ENCODE data around the gene ETHE1.

ETHE1 gene

DNA sequence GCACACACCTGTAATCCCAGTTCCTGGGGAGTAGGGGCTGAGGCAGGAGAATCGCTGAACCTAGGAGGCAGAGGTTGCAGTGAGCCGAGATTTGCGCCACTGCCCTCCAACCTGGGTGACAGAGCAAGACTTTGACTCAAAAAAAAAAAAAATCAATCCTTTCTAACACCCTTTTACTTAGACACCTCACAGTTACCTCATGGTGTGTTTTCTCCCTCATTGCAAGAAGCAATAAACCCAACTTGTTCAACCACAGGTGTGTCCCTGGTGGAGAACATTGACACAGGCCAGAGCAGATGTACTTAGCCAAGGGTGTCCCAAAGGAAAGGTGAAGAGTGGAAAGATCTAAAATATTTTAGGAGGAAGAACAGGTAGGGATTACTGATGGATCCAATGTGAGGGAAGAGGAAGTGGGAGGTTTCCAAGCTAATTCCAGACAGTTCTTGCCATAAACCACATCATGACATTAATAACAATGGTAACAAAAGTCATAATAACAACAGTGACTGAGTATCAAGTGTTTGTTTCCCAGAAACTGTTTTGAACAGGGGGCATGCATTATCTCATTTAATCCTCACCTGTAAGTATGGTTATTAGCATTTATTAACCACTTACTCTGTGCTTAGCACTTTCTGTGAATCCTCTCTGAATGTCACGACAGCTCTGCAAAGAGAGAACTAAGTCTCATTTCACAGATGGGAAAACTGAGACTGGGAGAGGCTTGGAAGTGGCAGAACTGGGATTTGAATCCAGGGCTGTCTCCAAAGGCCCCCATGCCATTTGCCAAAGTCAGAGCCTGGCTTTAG is 58.4 kb downstream of the ETHE1 start:
- no peak overlapping the region for H3K4me3 ChIP-seq (ENCODE audit: low read depth, low read length)

DNA sequence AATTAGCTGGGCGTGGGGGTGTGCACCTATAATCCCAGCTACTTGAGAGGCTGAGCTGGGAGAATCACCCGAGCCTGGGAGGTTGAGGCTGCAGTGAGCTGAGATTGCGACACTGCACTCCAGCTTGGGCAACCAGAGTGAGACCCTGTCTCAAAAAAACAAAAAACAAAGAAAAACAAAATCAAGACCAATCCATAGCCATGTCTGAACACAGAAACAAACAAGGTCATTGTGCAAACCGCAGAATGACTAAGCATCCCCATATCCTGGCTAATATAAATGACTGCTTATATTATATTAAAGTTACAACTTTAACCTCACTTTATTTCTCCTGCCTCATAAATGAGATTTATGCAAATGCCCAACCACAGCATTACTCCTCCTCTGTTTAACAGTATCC is 59.3 kb downstream of the ETHE1 start:
- H3K4me3 ChIP-seq (ENCODE audit: low read depth, low read length) = no peak overlapping the region

DNA sequence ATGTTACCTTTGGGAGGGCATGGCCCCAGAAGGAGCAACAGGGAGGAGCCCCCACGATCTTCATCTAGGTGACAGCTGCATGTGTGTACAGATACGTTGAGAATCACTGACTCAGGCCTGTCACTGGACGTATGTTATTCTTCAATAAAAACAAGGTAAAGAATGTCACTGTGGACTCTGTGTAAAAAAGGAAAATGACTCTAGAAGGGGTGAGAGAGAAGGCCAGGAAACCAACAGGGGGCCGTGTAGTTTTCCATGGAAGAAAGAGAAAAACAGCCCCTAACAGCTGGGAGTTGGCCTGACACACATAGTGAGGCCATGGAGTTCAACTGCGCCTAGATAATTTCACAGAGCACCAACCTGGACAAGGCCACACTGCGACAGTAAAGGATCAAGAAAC is 59.7 kb downstream of the ETHE1 start:
- H3K4me3 ChIP-seq (ENCODE audit: low read depth, low read length) = no peak overlapping the region

DNA sequence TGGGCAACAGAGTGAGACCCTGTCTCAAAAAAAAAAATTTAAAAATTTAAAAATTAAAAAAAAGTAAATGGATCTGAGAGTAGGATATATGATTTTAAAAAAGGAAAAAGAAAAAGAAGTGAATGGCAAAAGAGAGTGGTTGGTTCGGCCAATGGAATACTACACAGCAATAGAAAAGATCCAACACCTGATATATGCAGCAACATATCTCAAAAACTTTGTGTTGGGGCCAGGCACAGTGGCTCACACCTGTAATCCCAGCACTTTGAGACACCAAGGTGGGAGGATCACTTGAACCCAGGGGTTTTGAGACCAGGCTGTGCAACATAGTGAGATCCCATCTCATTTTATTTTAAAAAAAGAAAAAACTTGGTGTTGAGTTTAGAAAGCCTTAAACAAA is 60.2 kb downstream of the ETHE1 start:
- H3K4me3 ChIP-seq (ENCODE audit: low read depth, low read length) = no peak overlapping the region

DNA sequence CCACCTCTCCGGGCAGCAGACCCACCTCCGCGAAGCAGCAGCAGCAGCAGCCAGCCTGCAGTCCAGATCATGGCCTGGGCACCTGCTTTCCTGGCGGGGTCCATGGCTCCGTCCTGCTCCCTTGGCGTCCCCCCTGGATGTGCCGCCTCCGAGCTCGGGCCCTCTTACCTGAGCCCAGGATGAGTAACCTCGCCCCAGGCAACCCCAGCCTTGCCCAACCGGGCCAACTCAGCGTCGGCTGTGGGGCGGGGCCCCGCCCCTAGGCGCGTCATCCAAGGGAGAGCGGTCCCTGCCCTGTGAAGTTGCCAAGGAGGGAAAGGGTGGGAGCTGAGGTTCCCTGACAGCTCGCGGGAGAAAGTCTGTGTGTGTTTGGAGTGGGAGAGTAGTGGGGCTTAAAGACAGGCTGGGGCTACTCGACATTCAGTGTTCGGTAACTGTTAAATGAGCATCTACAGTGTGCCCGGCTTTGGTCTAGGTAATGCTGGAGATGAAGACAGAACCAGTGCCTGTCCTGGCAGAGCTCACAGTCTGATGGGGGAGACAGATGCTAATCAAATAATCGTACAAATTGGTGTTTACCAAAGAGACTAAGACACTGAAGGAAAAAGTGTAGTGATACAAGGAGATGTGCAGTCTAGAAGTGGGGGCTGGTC is 61.4 kb downstream of the ETHE1 start, which contains the start of gene LYPD3:
Gene LYPD3, minus strand, starts transcription at position 141 of the 653 bp plus-strand sequence. Its CDS starts 37 bp downstream, at position 104.
- peak within 1 kb of the TSS; percentile 67 for H3K4me3 ChIP-seq (ENCODE audit: low read depth, low read length)

DNA sequence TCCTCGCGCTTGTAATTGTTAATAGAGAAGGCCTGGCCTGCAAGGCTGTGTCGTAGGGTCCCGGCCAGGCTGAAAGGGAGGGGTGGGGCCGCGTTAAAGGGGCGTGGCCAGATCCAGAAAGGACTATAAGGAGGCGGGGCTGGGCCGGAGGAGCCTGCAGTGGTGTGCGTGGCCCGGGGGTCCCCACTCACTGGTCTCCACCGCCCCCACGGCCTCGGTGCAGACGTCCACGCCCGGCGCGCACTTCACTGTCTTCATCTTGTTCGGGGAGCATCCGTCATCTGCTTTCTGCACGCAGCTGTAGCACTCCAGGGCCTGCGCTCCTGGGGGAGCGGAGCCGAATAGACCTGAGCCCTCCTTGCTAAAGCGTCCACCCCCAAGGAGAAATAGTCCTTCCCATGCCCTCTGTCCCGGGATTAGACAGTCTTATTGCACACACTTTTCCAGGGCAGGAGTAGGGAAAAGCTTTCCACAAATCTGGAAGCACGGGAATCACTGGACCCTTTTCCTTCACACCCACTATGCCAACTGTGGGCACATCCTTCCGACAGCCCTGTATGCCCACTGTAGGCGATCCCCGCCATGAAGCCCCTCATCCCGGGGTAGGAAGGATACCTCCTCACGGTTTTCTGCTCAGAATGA is 62.7 kb downstream of the ETHE1 start:
- H3K4me3 ChIP-seq (ENCODE audit: low read depth, low read length) = peak overlapping the region; percentile 67

DNA sequence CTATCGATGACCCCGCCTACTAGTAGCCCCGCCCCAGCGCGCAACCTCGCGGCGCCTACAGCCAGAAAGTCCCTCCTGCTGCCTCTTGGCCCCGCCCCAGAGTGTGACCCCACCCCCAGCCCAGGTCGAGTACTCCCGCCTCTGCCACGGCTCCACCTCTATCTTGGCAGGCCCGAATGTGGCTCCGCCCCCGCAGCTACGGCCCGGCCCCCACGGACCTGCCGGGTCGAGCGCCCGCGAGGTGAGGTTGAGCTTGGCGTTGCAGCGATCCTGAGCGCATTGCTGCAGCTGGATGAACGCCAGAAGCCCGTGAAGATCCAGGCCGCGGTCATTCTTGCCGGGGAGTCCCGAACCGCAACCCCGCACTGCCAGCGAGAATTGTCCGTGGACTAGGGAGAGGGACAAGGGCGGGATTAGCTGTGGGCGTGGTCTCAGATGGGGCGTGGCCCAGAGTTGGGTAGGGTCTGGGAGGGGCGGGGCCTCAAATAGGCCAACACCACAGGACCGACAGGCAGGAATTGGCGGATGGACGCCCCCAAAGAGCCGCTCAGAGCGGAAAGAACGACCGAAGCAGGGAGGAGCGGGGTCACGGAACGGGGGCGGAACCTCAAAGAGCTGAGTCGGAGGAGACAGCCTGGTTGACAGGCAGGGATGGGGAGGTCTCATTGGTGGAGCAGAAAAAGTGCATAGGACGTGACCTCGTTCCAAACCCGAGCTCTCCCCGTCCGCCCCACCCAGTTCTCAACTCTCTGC is 63.4 kb downstream of the ETHE1 start:
- peak overlapping the region; percentile 67 for H3K4me3 ChIP-seq (ENCODE audit: low read depth, low read length)

DNA sequence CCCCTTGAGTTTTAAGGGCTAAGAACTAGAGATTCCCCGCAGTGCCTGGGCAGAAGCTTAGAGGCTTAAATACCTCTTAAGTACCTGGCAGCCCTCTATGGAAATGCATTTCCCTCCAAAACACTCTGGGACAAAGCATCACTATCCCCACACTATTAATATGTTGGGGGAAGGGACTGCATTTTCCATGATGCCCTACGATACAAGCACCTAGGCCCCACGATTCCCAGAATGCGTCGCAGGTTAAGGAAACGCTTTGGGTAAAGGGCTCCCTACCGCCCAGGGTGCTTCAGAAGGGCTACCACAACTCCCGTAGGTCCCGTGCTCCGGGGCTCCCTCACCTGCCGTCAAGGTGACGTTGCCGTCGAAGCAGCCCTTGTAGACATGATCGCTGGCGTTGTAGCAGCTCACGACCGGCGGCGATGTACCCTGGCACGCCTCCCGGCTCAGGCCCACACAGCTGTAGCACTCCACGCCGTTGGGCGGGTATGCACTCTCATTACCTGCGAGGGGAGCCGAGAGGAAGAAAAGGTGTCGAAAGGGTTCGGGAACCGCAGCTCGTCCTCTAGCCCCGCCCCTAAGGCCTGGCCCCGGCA is 64.1 kb downstream of the ETHE1 start:
- H3K4me3 ChIP-seq (ENCODE audit: low read depth, low read length) = peak overlapping the region; percentile 65

DNA sequence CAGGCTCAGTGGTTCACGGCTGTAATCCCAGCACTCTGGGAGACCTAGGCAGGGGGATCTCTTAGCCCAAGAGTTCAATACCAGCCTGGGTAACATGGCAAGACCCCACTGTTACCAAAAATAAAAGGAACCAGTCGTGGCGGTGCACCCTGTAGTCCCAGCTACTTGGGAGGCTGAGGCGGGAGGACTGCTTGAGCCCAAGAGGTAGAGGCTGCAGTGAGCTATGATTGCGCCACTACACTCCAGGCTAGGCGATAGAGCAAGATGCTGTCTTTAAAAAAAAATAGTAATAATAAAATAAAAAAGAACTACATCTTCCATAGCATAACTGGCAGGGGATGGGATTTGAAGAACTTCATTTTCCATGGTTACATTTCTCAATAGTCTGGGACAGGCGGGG is 64.6 kb downstream of the ETHE1 start:
- H3K4me3 ChIP-seq (ENCODE audit: low read depth, low read length) = peak overlapping the region; percentile 65

DNA sequence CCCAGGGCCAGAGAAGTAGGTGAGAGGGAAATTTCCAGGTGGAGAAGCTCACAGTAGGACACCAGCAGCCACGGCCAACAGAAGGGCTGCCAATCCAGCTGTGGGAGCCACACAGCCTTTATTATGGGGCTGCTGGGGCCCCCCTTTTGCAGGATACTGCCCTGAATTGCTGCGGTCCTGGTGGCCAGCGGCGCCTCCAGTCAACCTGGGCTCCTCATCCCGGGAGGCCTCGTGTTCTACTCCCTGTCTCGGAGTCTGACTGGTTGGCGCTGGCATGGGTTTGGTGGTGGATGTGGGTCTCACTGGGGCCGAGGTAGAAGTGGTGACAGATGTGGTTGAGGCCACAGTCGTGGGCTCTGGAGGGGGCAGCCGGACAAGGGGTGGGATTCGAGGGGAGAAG is 65.7 kb downstream of the ETHE1 start:
- no peak overlapping the region for H3K4me3 ChIP-seq (ENCODE audit: low read depth, low read length)

DNA sequence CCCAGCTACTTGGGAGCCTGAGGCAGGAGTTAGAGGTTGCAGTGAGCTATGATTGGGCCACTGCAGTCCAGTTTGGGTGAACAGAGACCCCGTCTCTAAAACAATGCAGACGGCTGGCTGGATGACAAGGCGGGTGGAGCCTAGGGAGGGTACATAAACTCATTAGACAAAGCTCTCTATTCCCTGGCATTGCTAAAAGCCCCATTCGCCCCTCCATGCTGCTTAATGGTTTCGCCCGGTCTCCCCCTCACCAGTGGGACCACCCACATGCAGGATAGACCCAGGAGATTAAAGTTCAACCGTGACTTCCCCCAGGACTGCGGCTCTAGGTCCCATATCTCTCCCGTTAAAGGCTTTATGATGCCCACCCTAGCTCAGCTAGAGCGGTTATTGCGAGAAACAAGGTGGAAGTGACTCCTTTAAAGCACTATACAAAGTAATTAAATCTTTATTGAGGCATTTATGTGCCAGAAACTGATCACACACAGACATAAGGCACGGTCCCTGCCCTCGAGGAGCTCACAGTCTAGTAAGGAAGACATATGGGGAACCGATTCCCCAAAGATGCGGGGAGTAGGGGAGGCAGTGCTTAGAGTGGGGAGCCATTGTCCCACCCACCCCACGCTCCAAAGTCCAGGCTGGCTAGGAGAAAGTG is 66.5 kb downstream of the ETHE1 start:
- no peak overlapping the region for H3K4me3 ChIP-seq (ENCODE audit: low read depth, low read length)

DNA sequence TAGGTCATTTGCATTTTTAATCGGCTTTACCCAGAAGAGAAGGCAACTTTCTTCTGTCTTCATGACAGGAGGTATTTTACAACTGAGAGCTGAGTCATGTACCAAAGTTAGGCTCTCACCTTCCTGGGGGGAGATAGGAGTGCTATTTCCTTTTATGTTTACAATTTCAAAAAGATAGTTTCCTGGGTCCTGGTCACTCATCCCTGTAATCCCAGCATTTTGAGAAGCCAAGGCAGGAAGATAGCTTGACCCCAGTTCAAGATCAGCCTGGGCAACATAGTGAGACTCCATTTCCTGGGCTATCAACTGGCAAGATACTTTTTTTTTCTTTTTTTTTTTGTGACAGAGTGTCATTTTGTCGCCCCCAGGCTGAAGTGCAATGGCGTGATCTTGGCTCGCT is 69.2 kb downstream of the ETHE1 start:
- no peak overlapping the region for H3K4me3 ChIP-seq (ENCODE audit: low read depth, low read length)

Data from iPS-11a (cell line).